Breast epithelium (tissue), 3 donors: Measurements from ENCODE around the gene MTCL1.

Experiments used
- POLR2A ChIP-seq: fragments of 450-650 bp; IDR thresholded peaks from one replicate; pipeline ENCODE4 v1.6.1; 2016; ENCODE audit warnings: antibody characterized with exemption, mild to moderate bottlenecking, moderate library complexity
- POLR2AphosphoS5 ChIP-seq, 3 donors: sonication (generic); formaldehyde crosslinking; IDR thresholded peaks; one replicate each; pipeline ENCODE4 v1.6.1; 2017; ENCODE audit warnings: antibody characterized with exemption in 3 of 3
- TF ChIP-seq, protein P1 (sequence below), 3 donors: fragments of 450-650 bp; IDR thresholded peaks; one replicate each; pipeline ENCODE4 v1.5.1; 2016 to 2017; ENCODE audit warnings: antibody characterized with exemption in 3 of 3, mild to moderate bottlenecking in 3 of 3, moderate library complexity in 3 of 3

DNA sequence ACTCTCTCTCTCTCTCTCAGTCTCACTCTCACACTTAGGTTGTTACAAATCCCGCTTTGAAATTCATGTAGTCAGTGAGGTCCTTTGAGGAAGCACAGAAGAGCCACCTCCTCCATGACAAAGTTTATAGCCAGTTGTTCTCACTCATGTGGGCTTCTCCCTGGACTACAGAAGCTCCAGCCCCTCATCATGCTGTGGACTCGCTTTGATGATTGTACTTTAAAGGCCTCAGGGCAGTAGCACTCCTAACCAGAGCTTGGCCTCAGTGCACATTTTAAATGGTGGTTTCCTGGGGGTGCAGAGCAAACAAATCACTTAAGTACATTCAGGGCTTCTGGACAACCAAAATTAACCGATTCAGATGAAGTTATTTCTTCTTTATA, 115.7 kb downstream of the MTCL1 start:
- TF ChIP-seq, protein P1, sequence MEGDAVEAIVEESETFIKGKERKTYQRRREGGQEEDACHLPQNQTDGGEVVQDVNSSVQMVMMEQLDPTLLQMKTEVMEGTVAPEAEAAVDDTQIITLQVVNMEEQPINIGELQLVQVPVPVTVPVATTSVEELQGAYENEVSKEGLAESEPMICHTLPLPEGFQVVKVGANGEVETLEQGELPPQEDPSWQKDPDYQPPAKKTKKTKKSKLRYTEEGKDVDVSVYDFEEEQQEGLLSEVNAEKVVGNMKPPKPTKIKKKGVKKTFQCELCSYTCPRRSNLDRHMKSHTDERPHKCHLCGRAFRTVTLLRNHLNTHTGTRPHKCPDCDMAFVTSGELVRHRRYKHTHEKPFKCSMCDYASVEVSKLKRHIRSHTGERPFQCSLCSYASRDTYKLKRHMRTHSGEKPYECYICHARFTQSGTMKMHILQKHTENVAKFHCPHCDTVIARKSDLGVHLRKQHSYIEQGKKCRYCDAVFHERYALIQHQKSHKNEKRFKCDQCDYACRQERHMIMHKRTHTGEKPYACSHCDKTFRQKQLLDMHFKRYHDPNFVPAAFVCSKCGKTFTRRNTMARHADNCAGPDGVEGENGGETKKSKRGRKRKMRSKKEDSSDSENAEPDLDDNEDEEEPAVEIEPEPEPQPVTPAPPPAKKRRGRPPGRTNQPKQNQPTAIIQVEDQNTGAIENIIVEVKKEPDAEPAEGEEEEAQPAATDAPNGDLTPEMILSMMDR (IDR thresholded peaks at IDR 0.05), result no peak
- TF ChIP-seq POLR2AphosphoS5 (IDR thresholded peaks at IDR 0.05) (no peak), POLR2A (no peak)
